Activated CD8-positive, alpha-beta memory T cell treated with anti-CD3 and anti-CD28 coated beads for 36 hours (primary cell): Measurements from ENCODE around the gene COL20A1. TPM values are rescaled to one million over a fixed set of nuclear protein-coding genes. Genes with fewer than 3 reads are reported as not detected.
"Not testable (repeated sequence)": the region's sequence is repeated elsewhere in the genome, so short reads cannot be mapped to it uniquely, and the experiment has no call there.

ENCODE experiments used
- CTCF ChIA-PET: fragments of 350-600 bp; sonication (Branson Sonifier 250); formaldehyde crosslinking; loops from one replicate; lab custom pipeline; 2021; ENCODE audit warnings: antibody characterized with exemption; lab: Charles Lee
- POLR2A ChIA-PET: fragments of 350-600 bp; sonication (Branson Sonifier 250); formaldehyde crosslinking; loops from one replicate; lab custom pipeline; 2021; ENCODE audit warnings: antibody characterized with exemption; lab: Charles Lee
- total RNA-seq, 2 experiments: library from RNA; stranded (reverse); gene quantifications; one replicate each; pipeline ENCODE4 v1.2.3, GENCODE V29; 2021

The COL20A1 gene
- total RNA-seq, 2 experiments from 2014 or later: not detected

- ChIA-PET CTCF (no interaction called here), POLR2A (no interaction called here)
These were observed 81.5 kb downstream of the COL20A1 start for GRCh38 chr20:63374504-63374903.

GRCh38 chr20:63375438-63375837 is 82.5 kb downstream of the COL20A1 start:
- POLR2A ChIA-PET: no interaction called here
- CTCF ChIA-PET: no interaction called here

GRCh38 chr20:63376283-63377250 is 83.6 kb downstream of the COL20A1 start:
- POLR2A ChIA-PET: no interaction called here

GRCh38 chr20:63377256-63377941 is 84.4 kb downstream of the COL20A1 start:
- CTCF ChIA-PET: interaction anchor here (0.8 to 1.4 kb wide), 3 partner anchors 67 to 154 kb away, joined by 3 to 4 read pairs (median 3); no protein-coding TSS in a partner anchor
- POLR2A ChIA-PET: no interaction called here

More at GRCh38 chr20:63376283-63377250, 83.6 kb downstream of the COL20A1 start:
- CTCF ChIA-PET: interaction anchor here (0.8 to 1.0 kb wide), 2 partner anchors 67 to 153 kb away, joined by 3 read pairs; no protein-coding TSS in a partner anchor

GRCh38 chr20:63377951-63378381 is 85.0 kb downstream of the COL20A1 start:
- ChIA-PET POLR2A (no interaction called here), CTCF (interaction anchor here (1.4 kb wide), 1 partner anchor 155 kb away, joined by 4 read pairs; no protein-coding TSS in a partner anchor)

GRCh38 chr20:63378626-63379025 is 85.6 kb downstream of the COL20A1 start:
- ChIA-PET CTCF (interaction anchor here (1.4 kb wide), 1 partner anchor 155 kb away, joined by 4 read pairs; no protein-coding TSS in a partner anchor), POLR2A (no interaction called here)

- ChIA-PET CTCF (no interaction called here), POLR2A (no interaction called here)
These were observed 86.3 kb downstream of the COL20A1 start for GRCh38 chr20:63379296-63379695.

GRCh38 chr20:63379872-63380271 is 86.9 kb downstream of the COL20A1 start:
- CTCF ChIA-PET: interaction anchor here (1.0 kb wide), 1 partner anchor 70 kb away, joined by 3 read pairs; no protein-coding TSS in a partner anchor
- POLR2A ChIA-PET: not testable (repeated sequence)

GRCh38 chr20:63380346-63380870 is 87.4 kb downstream of the COL20A1 start:
- CTCF ChIA-PET: interaction anchor here (1.0 to 2.5 kb wide), 3 partner anchors 71 to 156 kb away, joined by 3 to 22 read pairs (median 8); no protein-coding TSS in a partner anchor
- POLR2A ChIA-PET: no interaction called here

GRCh38 chr20:63381781-63382431 is 88.9 kb downstream of the COL20A1 start:
- ChIA-PET POLR2A (no interaction called here), CTCF (interaction anchor here (0.7 to 2.5 kb wide), 4 partner anchors 72 to 760 kb away, joined by 3 to 22 read pairs (median 6); no protein-coding TSS in a partner anchor)

GRCh38 chr20:63382551-63383300 is 89.7 kb downstream of the COL20A1 start:
- POLR2A ChIA-PET: interaction anchor here (0.7 kb wide), 1 partner anchor 143 kb away, joined by 4 read pairs; no protein-coding TSS in a partner anchor
- CTCF ChIA-PET: interaction anchor here (2.5 kb wide), 1 partner anchor 159 kb away, joined by 22 read pairs; no protein-coding TSS in a partner anchor

GRCh38 chr20:63383556-63383955 is 90.6 kb downstream of the COL20A1 start:
- POLR2A ChIA-PET: no interaction called here

GRCh38 chr20:63384336-63384735 is 91.3 kb downstream of the COL20A1 start:
- POLR2A ChIA-PET: no interaction called here
- CTCF ChIA-PET: no interaction called here

More at GRCh38 chr20:63383556-63383955, 90.6 kb downstream of the COL20A1 start:
- CTCF ChIA-PET: no interaction called here

Other genes with a start within 250 kb of the COL20A1 start
- gene YTHDF1, start 77.1 kb upstream of the COL20A1 start, total RNA-seq: 10 to 100 TPM; 42.6 to 43.9 TPM
- not detected for gene BIRC7, start 57.3 kb upstream of the COL20A1 start, total RNA-seq
- not detected for gene NKAIN4, start 38.7 kb upstream of the COL20A1 start, total RNA-seq
- gene ARFGAP1, start 20.4 kb upstream of the COL20A1 start, total RNA-seq: 10 to 100 TPM; 74.9 to 77.8 TPM
- not detected for gene CHRNA4, start 68.2 kb downstream of the COL20A1 start, total RNA-seq
- gene KCNQ2, start 179.5 kb downstream of the COL20A1 start, total RNA-seq: not detected
- gene EEF1A2, start 205.9 kb downstream of the COL20A1 start, total RNA-seq: under 1 TPM in 1 of 2 experiments, not detected in 1; 0.13 TPM
- 100 to 1,000 TPM; 163 to 166 TPM for gene PPDPF, start 227.6 kb downstream of the COL20A1 start, total RNA-seq
- gene PTK6, start 244.2 kb downstream of the COL20A1 start, total RNA-seq: under 1 TPM; 0.15 TPM